Measurements from ENCODE around the gene RHOU. TPM values are rescaled to one million over a fixed set of nuclear protein-coding genes. Genes with fewer than 3 reads are reported as not detected.

Gene RHOU
- 0.49 and 3.5 TPM in 2 replicates for total RNA-seq

GRCh38 chr1:228734881-228735801 is at the start of gene RHOU:
Gene RHOU (plus strand): TSS chr1:228735479. CDS start chr1:228735743, 264 bp downstream.

Other genes starting within 250 kb of the RHOU start
- 38.9 and 47.9 TPM in 2 replicates for gene RNF187, start 248.1 kb upstream of the RHOU start, total RNA-seq

Measured in mesangial cell (primary cell).